Neural cell (in vitro differentiated cells): Measurements from ENCODE around the gene CCDC158. TPM values are rescaled to one million over a fixed set of nuclear protein-coding genes. Genes with fewer than 3 reads are reported as not detected.
"Not testable (repeated sequence)": the region's sequence is repeated elsewhere in the genome, so short reads cannot be mapped to it uniquely, and the experiment has no call there.

ENCODE experiments used
- H2AFZ ChIP-seq: fragments of 200-600, 300-800 bp; sonication (generic), shearing (Covaris generic); 2 replicates; pipeline ENCODE4 v1.6.0; 2014; ENCODE audit warnings: low read depth, mild to moderate bottlenecking, antibody characterized with exemption, low read length, moderate library complexity
- H3F3A ChIP-seq: fragments of 200-600 bp; shearing (Covaris generic); 2 replicates; pipeline ENCODE4 v1.6.1; 2016; ENCODE audit warnings: mild to moderate bottlenecking, moderate library complexity, mixed read lengths, antibody characterized with exemption, low read length; ENCODE audit not compliant: insufficient read depth, poor library complexity, severe bottlenecking
- H3K27ac ChIP-seq: fragments of 200-600, 300-800 bp; sonication (generic), shearing (Covaris generic); 2 replicates; pipeline ENCODE4 v1.5.1; 2014; ENCODE audit warnings: mild to moderate bottlenecking, low read length, moderate library complexity
- H3K27me3 ChIP-seq: fragments of 300-800, 200-600 bp; sonication (generic), shearing (Covaris generic); 2 replicates; pipeline ENCODE4 v1.6.0; 2014; ENCODE audit warnings: mild to moderate bottlenecking, low read depth, low read length, moderate library complexity; ENCODE audit not compliant: insufficient read depth
- H3K36me3 ChIP-seq: fragments of 300-800, 200-600 bp; sonication (generic), shearing (Covaris generic); 2 replicates; pipeline ENCODE4 v1.5.1; 2014; ENCODE audit warnings: mild to moderate bottlenecking, antibody characterized with exemption, low read length, moderate library complexity; ENCODE audit not compliant: insufficient read depth
- H3K4me2 ChIP-seq: fragments of 300-800, 200-600 bp; sonication (generic), shearing (Covaris generic); 2 replicates; pipeline ENCODE4 v1.6.0; 2014; ENCODE audit warnings: mild to moderate bottlenecking, low read length
- H3K4me3 ChIP-seq: fragments of 300-800, 200-600 bp; sonication (generic), shearing (Covaris generic); 2 replicates; pipeline ENCODE4 v1.5.1; 2014; ENCODE audit warnings: mild to moderate bottlenecking, low read length, moderate library complexity
- H3K79me2 ChIP-seq: fragments of 200-600 bp; shearing (Covaris generic); replicated peaks from 2 replicates; pipeline ENCODE4 v1.6.0; 2014; ENCODE audit warnings: mild to moderate bottlenecking, low read length, moderate library complexity; ENCODE audit not compliant: insufficient read depth
- H3K9ac ChIP-seq: fragments of 300-800, 200-600 bp; sonication (generic), shearing (Covaris generic); 2 replicates; pipeline ENCODE4 v1.6.1; 2016; ENCODE audit warnings: mild to moderate bottlenecking, low read length, mixed read lengths
- H3K9me2 ChIP-seq: fragments of 200-600 bp; shearing (Covaris generic); 2 replicates; pipeline ENCODE4 v1.6.1; 2016; ENCODE audit warnings: mild to moderate bottlenecking, low read length, mixed read lengths; ENCODE audit not compliant: insufficient read depth
- H3K9me3 ChIP-seq: fragments of 200-600, 300-800 bp; sonication (generic), shearing (Covaris generic); 2 replicates; pipeline ENCODE4 v1.6.1; 2016; ENCODE audit warnings: mild to moderate bottlenecking, mixed run types, low read length, moderate library complexity, mixed read lengths
- H4K20me1 ChIP-seq: fragments of 200-600 bp; shearing (Covaris generic); 2 replicates; pipeline ENCODE4 v1.6.1; 2016; ENCODE audit warnings: mild to moderate bottlenecking, mixed run types; ENCODE audit not compliant: insufficient read depth
- EP300 ChIP-seq: fragments of 450-650 bp; conservative IDR thresholded peaks from 2 replicates; pipeline ENCODE4 v1.6.1; 2014; ENCODE audit warnings: antibody characterized with exemption, mild to moderate bottlenecking, moderate library complexity; ENCODE audit not compliant: poor library complexity, severe bottlenecking
- EZH2 ChIP-seq: fragments of 200-600, 300-800 bp; shearing (Covaris generic), sonication (generic); IDR thresholded peaks from 2 replicates; pipeline ENCODE4 v1.6.1; 2014; ENCODE audit warnings: antibody characterized with exemption, low read length, borderline replicate concordance, mild to moderate bottlenecking; ENCODE audit not compliant: insufficient read depth, poor library complexity, severe bottlenecking
- MXI1 ChIP-seq: fragments of 450-650 bp; conservative IDR thresholded peaks from 2 replicates; pipeline ENCODE4 v1.6.1; 2014; ENCODE audit warnings: antibody characterized with exemption, mild to moderate bottlenecking; ENCODE audit not compliant: poor library complexity, severe bottlenecking
- POLR2AphosphoS5 ChIP-seq: IDR thresholded peaks from 2 replicates; pipeline ENCODE4 v1.6.1; 2012
- RAD21 ChIP-seq: fragments of 450-650 bp; conservative IDR thresholded peaks from 2 replicates; pipeline ENCODE4 v1.6.1; 2014; ENCODE audit warnings: antibody characterized with exemption, mild to moderate bottlenecking, moderate library complexity
- SMC3 ChIP-seq: fragments of 450-650 bp; conservative IDR thresholded peaks from 2 replicates; pipeline ENCODE4 v1.6.1; 2014; ENCODE audit warnings: antibody characterized with exemption, mild to moderate bottlenecking, moderate library complexity; ENCODE audit not compliant: poor library complexity
- TAF1 ChIP-seq: IDR thresholded peaks from 2 replicates; pipeline ENCODE4 v1.6.1; 2012; ENCODE audit warnings: low read depth
- polyA plus RNA-seq: library from polyadenylated mRNA; depleted of rRNA; stranded (reverse); fragments of >200 nt; gene quantifications from 2 replicates; pipeline ENCODE4 v1.2.3, GENCODE V29; 2014
- TF ChIP-seq, protein P1 (sequence below): IDR thresholded peaks from 2 replicates; pipeline ENCODE4 v1.6.1; 2012; ENCODE audit warnings: borderline replicate concordance
- TF ChIP-seq, protein P2 (sequence below): fragments of 450-650 bp; IDR thresholded peaks from 2 replicates; pipeline ENCODE4 v1.5.1; 2014; ENCODE audit warnings: antibody characterized with exemption, mild to moderate bottlenecking, moderate library complexity; ENCODE audit not compliant: poor library complexity, severe bottlenecking

CCDC158 gene
- polyA plus RNA-seq, 1 donor from 2014 or later = not detected

DNA sequence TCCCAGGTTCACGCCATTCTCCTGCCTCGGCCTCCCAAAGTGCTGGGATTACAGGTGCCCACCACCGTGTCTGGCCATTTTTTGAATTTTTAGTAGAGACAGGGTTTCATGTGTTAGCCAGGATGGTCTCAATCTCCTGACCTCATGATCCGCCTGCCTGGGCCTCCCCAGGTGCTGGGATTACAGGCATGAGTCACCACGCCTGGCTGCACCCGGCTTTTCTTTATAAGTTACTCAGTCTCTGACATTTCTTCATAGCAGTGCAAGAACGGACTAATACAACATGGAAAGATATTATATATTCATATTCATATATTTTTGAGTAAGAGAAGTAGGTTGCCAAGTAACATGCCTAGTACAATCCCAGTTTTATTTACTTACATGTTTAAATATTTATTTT lies 36.9 kb upstream of the CCDC158 start:
- Histone ChIP-seq H3K9me3 (no peaks in the 10 kb centered on the region), H3K4me3 (no peak overlapping the region), H4K20me1 (no peaks in the 10 kb centered on the region), H3K27ac (no peak overlapping the region), H3K27me3 (no peaks in the 10 kb centered on the region), H3K4me2 (no peak overlapping the region), H3K9me2 (no peaks in the 10 kb centered on the region), H3K79me2 (peaks cover 55% of the 10 kb centered on the region), H2AFZ (no peak overlapping the region), H3K36me3 (no peaks in the 10 kb centered on the region), H3F3A (no peaks in the 10 kb centered on the region), H3K9ac (no peak overlapping the region)
- TF ChIP-seq TAF1 = no peak

DNA sequence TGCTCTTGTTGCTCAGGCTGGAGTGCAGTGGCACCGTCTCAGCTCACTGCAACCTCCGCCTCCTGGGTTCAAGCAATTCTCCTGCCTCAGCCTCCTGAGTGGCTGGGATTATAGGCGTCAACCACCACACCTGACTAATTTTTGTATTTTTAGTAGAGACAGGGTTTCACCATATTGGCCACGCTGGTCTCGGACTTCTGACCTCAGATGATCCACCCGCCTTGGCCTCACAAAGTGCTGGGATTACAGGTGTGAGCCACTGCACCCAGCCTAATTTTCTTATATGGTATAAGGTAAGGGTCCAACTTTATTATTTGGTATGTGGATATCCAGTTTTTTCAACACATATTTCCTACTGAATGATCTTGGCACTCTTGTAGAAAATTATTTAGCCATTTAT lies 33.1 kb upstream of the CCDC158 start:
- H3K9me2 ChIP-seq, H3K27ac ChIP-seq, H3K4me3 ChIP-seq, H3K4me2 ChIP-seq, H3F3A ChIP-seq, H3K36me3 ChIP-seq, H3K9me3 ChIP-seq, H3K27me3 ChIP-seq, H4K20me1 ChIP-seq, H3K9ac ChIP-seq, H2AFZ ChIP-seq: not testable (repeated sequence)
- peaks cover 54% of the 10 kb centered on the region for H3K79me2 ChIP-seq

DNA sequence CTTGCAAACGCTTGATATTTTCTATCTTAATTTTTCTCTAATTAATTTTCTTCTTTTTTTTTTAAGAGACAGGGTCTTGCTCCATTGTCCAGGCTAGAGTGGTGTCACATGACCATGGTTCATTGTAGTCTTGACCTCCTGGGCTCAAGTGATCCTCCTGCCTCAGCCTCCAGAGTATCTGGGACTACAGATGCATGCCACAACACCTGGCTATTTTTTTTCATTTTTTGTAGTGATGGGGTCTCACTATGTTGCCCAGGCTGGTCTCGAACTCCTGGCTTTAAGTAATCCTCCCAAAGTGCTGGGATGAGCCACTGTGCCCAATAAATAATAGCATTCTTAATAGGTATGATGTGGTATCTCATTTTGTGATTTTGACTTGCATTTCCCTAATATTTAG lies 32.3 kb upstream of the CCDC158 start:
- Histone ChIP-seq H4K20me1 (no peaks in the 10 kb centered on the region), H3F3A (no peaks in the 10 kb centered on the region), H3K9me3 (no peaks in the 10 kb centered on the region), H3K27me3 (no peaks in the 10 kb centered on the region), H3K36me3 (no peaks in the 10 kb centered on the region), H2AFZ (no peak overlapping the region), H3K79me2 (peaks cover 54% of the 10 kb centered on the region), H3K9ac (no peak overlapping the region), H3K4me3 (no peak overlapping the region), H3K27ac (no peak overlapping the region), H3K9me2 (no peaks in the 10 kb centered on the region), H3K4me2 (no peak overlapping the region)
- TF ChIP-seq POLR2AphosphoS5 (no peak), SMC3 (no peak), TAF1 (no peak), EZH2 (no peak), EP300 (no peak), MXI1 (no peak), RAD21 (no peak)
- TF ChIP-seq, protein P1, sequence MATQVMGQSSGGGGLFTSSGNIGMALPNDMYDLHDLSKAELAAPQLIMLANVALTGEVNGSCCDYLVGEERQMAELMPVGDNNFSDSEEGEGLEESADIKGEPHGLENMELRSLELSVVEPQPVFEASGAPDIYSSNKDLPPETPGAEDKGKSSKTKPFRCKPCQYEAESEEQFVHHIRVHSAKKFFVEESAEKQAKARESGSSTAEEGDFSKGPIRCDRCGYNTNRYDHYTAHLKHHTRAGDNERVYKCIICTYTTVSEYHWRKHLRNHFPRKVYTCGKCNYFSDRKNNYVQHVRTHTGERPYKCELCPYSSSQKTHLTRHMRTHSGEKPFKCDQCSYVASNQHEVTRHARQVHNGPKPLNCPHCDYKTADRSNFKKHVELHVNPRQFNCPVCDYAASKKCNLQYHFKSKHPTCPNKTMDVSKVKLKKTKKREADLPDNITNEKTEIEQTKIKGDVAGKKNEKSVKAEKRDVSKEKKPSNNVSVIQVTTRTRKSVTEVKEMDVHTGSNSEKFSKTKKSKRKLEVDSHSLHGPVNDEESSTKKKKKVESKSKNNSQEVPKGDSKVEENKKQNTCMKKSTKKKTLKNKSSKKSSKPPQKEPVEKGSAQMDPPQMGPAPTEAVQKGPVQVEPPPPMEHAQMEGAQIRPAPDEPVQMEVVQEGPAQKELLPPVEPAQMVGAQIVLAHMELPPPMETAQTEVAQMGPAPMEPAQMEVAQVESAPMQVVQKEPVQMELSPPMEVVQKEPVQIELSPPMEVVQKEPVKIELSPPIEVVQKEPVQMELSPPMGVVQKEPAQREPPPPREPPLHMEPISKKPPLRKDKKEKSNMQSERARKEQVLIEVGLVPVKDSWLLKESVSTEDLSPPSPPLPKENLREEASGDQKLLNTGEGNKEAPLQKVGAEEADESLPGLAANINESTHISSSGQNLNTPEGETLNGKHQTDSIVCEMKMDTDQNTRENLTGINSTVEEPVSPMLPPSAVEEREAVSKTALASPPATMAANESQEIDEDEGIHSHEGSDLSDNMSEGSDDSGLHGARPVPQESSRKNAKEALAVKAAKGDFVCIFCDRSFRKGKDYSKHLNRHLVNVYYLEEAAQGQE = no peak
- TF ChIP-seq, protein P2, sequence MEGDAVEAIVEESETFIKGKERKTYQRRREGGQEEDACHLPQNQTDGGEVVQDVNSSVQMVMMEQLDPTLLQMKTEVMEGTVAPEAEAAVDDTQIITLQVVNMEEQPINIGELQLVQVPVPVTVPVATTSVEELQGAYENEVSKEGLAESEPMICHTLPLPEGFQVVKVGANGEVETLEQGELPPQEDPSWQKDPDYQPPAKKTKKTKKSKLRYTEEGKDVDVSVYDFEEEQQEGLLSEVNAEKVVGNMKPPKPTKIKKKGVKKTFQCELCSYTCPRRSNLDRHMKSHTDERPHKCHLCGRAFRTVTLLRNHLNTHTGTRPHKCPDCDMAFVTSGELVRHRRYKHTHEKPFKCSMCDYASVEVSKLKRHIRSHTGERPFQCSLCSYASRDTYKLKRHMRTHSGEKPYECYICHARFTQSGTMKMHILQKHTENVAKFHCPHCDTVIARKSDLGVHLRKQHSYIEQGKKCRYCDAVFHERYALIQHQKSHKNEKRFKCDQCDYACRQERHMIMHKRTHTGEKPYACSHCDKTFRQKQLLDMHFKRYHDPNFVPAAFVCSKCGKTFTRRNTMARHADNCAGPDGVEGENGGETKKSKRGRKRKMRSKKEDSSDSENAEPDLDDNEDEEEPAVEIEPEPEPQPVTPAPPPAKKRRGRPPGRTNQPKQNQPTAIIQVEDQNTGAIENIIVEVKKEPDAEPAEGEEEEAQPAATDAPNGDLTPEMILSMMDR = no peak
